ENCODE measurements around the gene TIMM8B. TPM values are rescaled to one million over a fixed set of nuclear protein-coding genes. Genes with fewer than 3 reads are reported as not detected.

Gene TIMM8B
- total and polyA plus RNA-seq, 9 of the 15 experiments (the other 6 are each of a cell fraction or from before 2014, with no cell fraction given): 95.8 to 338 (median 145) TPM

- no peak for TF ChIP-seq PBX2 (CRISPR knock-in tag; IDR thresholded peaks at IDR 0.05; ENCODE audit: low read depth)
- TF ChIP-seq PBX2 (tag; conservative IDR thresholded peaks at IDR 0.05; ENCODE audit: low read depth): peak; percentile 76
- TF ChIP-seq TFAP4 (CRISPR knock-in tag; IDR thresholded peaks at IDR 0.05; ENCODE audit: borderline replicate concordance): 0 out of 2 replicates have a peak, but pooled peaks have one; percentile 25
- TF ChIP-seq HMGN3 (IDR thresholded peaks at IDR 0.05; ENCODE audit: borderline replicate concordance, extremely low read depth, insufficient read length, low read depth, low read length): no peak
- TF ChIP-seq PHF20 (IDR thresholded peaks at IDR 0.05; ENCODE audit: partially characterized antibody): no peak
- no peak for TF ChIP-seq BCLAF1 (IDR thresholded peaks at IDR 0.05; ENCODE audit: borderline replicate concordance in 1 of 2, control insufficient read depth in 1 of 2, low read depth in 2 of 2, low read length in 1 of 2)
- 0 out of 2 replicates have a peak, but pooled peaks have one; percentile 32 for TF ChIP-seq JUN (IDR thresholded peaks at IDR 0.05; ENCODE audit: borderline replicate concordance, low read depth, low read length)
- no peak for TF ChIP-seq JUN (CRISPR knock-in tag; IDR thresholded peaks at IDR 0.05; ENCODE audit: borderline replicate concordance)
- TF ChIP-seq KDM5B (IDR thresholded peaks at IDR 0.05; ENCODE audit: insufficient replicate concordance, low read depth, low read length): no peak
- TF ChIP-seq ZNF282 (CRISPR knock-in tag; IDR thresholded peaks at IDR 0.05): no peak
- no peak for TF ChIP-seq SIN3A (IDR thresholded peaks at IDR 0.05; ENCODE audit: borderline replicate concordance in 2 of 2, control insufficient read depth in 1 of 2, low read depth in 2 of 2, low read length in 2 of 2)
- no peak for TF ChIP-seq SAFB2 (IDR thresholded peaks at IDR 0.05; ENCODE audit: borderline replicate concordance, low read depth, low read length, severe bottlenecking)
- no peak for TF ChIP-seq TFE3 (CRISPR knock-in tag; IDR thresholded peaks at IDR 0.05)
- TF ChIP-seq NFE2L1 (tag; IDR thresholded peaks at IDR 0.05; ENCODE audit: borderline replicate concordance, low read depth): no peak
Observed at GRCh38 chr11:112097734-112098528, 11.4 kb upstream of the TIMM8B start (continued).
